Kidney (tissue), 14 donors: ENCODE data around the gene ZNF606. TPM values are rescaled to one million over a fixed set of nuclear protein-coding genes. Genes with fewer than 3 reads are reported as not detected.

Experiments
- DNase-seq, 5 donors: peaks; one replicate each; pipeline ENCODE4 v3.0.0-alpha.2; 2013 to 2020
- FAIRE-seq: peaks from 2 replicates; lab custom pipeline; 2012; peaks lifted over from hg19 to GRCh38; lab: Jason Lieb, UNC
- H3K27ac ChIP-seq, 2 donors: one replicate each; pipeline ENCODE4 v1.7.0; 2013; ENCODE audit warnings: low read depth in 2 of 2, low read length in 2 of 2, inconsistent platforms in 1 of 2
- H3K27me3 ChIP-seq: one replicate; pipeline ENCODE4 v1.7.1; 2013; ENCODE audit warnings: low read length, inconsistent platforms; ENCODE audit not compliant: control insufficient read depth, insufficient read depth
- H3K36me3 ChIP-seq, 3 donors: one replicate each; pipeline versions ENCODE4 v1.7.0 to v1.7.1; 2013; ENCODE audit warnings: low read length in 3 of 3, control low read depth in 1 of 3, inconsistent platforms in 1 of 3; ENCODE audit not compliant: insufficient read depth in 3 of 3, control insufficient read depth in 2 of 3
- H3K4me1 ChIP-seq, 3 donors: one replicate each; pipeline versions ENCODE4 v1.7.0 to v1.7.1; 2013; ENCODE audit warnings: low read length in 3 of 3, inconsistent platforms in 1 of 3, low read depth in 1 of 3; ENCODE audit not compliant: control insufficient read depth in 2 of 3, insufficient read depth in 2 of 3
- H3K4me3 ChIP-seq, 3 donors: one replicate each; pipeline versions ENCODE4 v1.7.0 to v1.8.1; 2013; ENCODE audit warnings: low read length in 3 of 3, control low read depth in 1 of 3, inconsistent platforms in 1 of 3
- H3K9ac ChIP-seq, 3 donors: one replicate each; pipeline versions ENCODE4 v1.7.0 to v1.7.1; 2013; ENCODE audit warnings: low read length in 3 of 3, control low read depth in 1 of 3, inconsistent platforms in 1 of 3
- H3K9me3 ChIP-seq, 3 donors: one replicate each; pipeline versions ENCODE4 v1.7.0 to v1.7.1; 2013; ENCODE audit warnings: low read length in 3 of 3, control low read depth in 1 of 3, inconsistent platforms in 1 of 3; ENCODE audit not compliant: control insufficient read depth in 2 of 3, insufficient read depth in 1 of 3
- CTCF ChIP-seq: IDR thresholded peaks from 3 replicates; pipeline ENCODE4 v1.5.1; 2012; ENCODE audit warnings: mild to moderate bottlenecking, moderate library complexity, borderline replicate concordance; ENCODE audit not compliant: insufficient read depth; ENCODE audit errors: extremely low read depth
- intact Hi-C: fragments of 100-400 bp; cut with DNase I; formaldehyde crosslinking; loops from one replicate; pipeline ENCODE4 v1.11.1; 2022
- polyA plus RNA-seq: library from polyadenylated mRNA; stranded (reverse); fragments of 350-450 nt; fragmentation: Illumina TruSeq; extraction: RNeasy Lipid Tissue Mini Kit (QIAGEN cat#74804); gene quantifications from one replicate; pipeline ENCODE4 v1.2.3, GENCODE V29; 2014; ENCODE audit warnings: low read depth, low replicate concordance; ENCODE audit not compliant: insufficient read depth
- total RNA-seq: library from RNA; stranded (reverse); fragmentation: NEBNext Ultra II Directional; extraction: Animal tissue kit (Norgen Biotek cat#: 25700); gene quantifications from one replicate; pipeline ENCODE4 v1.2.1, GENCODE V29; 2021
- donor health status: control.
- donor health status: control.
- donor health status: control.
- donor health status: control.
- donor health status: control.
- donor health status: DM: yes; HTN: yes; CAD: no.
- donor health status: Normal renal cell carcinoma (clear cell type).

ZNF606 gene
- total and polyA plus RNA-seq, 2 donors from 2014 or later, result 7.2 to 23.0 TPM

- Histone ChIP-seq H3K27me3 (no peaks in the 10 kb centered on the region), H3K9ac (no peak overlapping the region), H3K4me1 (no peaks in the 10 kb centered on the region), H3K36me3 (no peaks in the 10 kb centered on the region), H3K9me3 (no peaks in the 10 kb centered on the region), H3K4me3 (no peak overlapping the region), H3K27ac (no peak overlapping the region)
- intact Hi-C loops, result no loop called here
- DNase-seq (peak in 3 of 5 donors; percentile 29 to 51 (median 37)), FAIRE-seq (no peak)
- TF ChIP-seq CTCF, result no peak
Observed at GRCh38 chr19:58037927-58038687, 35.5 kb upstream of the ZNF606 start.

- no peak for TF ChIP-seq CTCF
- FAIRE-seq (no peak), DNase-seq (no peak)
- no peaks in the 10 kb centered on the region for H3K27me3 ChIP-seq
- no peaks in the 10 kb centered on the region for H3K36me3 ChIP-seq
- peaks cover 0 to 4% (median 0%) of the 10 kb centered on the region in 3 donors for H3K9me3 ChIP-seq
- no peak overlapping the region for H3K9ac ChIP-seq
- intact Hi-C loops, result no loop called here
- H3K4me3 ChIP-seq, result no peak overlapping the region
- no peak overlapping the region for H3K27ac ChIP-seq
- H3K4me1 ChIP-seq, result no peaks in the 10 kb centered on the region
Observed at GRCh38 chr19:58035863-58036262, 33.2 kb upstream of the ZNF606 start.

GRCh38 chr19:58034477-58034793 lies 31.8 kb upstream of the ZNF606 start:
- DNase-seq (peak in 4 of 5 donors; percentile 25 to 84 (median 38)), FAIRE-seq (no peak)
- intact Hi-C loops, result no loop called here
- Histone ChIP-seq H3K36me3 (no peaks in the 10 kb centered on the region), H3K27me3 (no peaks in the 10 kb centered on the region), H3K4me1 (no peaks in the 10 kb centered on the region), H3K27ac (no peak overlapping the region), H3K9ac (no peak overlapping the region), H3K9me3 (peaks cover 0 to 4% (median 0%) of the 10 kb centered on the region in 3 donors), H3K4me3 (peak overlapping the region in 1 of 3 donors; percentile 26)
- no peak for TF ChIP-seq CTCF
